H1 (cell line): Measurements from ENCODE around the gene ENPP6. TPM values are rescaled to one million over a fixed set of nuclear protein-coding genes. Genes with fewer than 3 reads are reported as not detected.

Experiments used
- CTCF ChIA-PET: fragments of 300-600 bp; sonication (Branson Sonifier 250); formaldehyde crosslinking; loops from one replicate; lab custom pipeline; 2021; ENCODE audit not compliant: partially characterized antibody; lab: Charles Lee
- POLR2A ChIA-PET: fragments of 300-600 bp; sonication (Branson Sonifier 250); formaldehyde crosslinking; loops from one replicate; lab custom pipeline; 2021; ENCODE audit warnings: inconsistent platforms; ENCODE audit not compliant: partially characterized antibody; lab: Charles Lee
- DNase-seq, 2 experiments: peaks; one replicate each; pipeline versions ENCODE4 v3.0.0 to v3.0.0-alpha.2; 2010 to 2022; ENCODE audit warnings: low spot score in 2 of 2, low read depth in 1 of 2, mixed read lengths in 1 of 2
- FAIRE-seq: peaks from 2 replicates; lab custom pipeline; 2011; peaks lifted over from hg19 to GRCh38; lab: Jason Lieb, UNC
- H2AFZ ChIP-seq: 2 replicates; pipeline ENCODE4 v1.8.1; 2012; ENCODE audit warnings: low read length, inconsistent platforms
- H2AK5ac ChIP-seq: 2 replicates; pipeline ENCODE4 v1.6.1; 2013; ENCODE audit warnings: low read depth, low read length
- H2BK120ac ChIP-seq: replicated peaks from 2 replicates; pipeline ENCODE3; 2013; ENCODE audit warnings: low read depth, low read length, inconsistent platforms
- H2BK12ac ChIP-seq: 2 replicates; pipeline ENCODE4 v1.6.1; 2013; ENCODE audit warnings: low read depth, low read length
- H2BK15ac ChIP-seq: 2 replicates; pipeline ENCODE4 v1.6.1; 2013; ENCODE audit warnings: low read length
- H2BK20ac ChIP-seq: 2 replicates; pipeline ENCODE4 v1.6.1; 2013; ENCODE audit warnings: low read length
- H2BK5ac ChIP-seq: 2 replicates; pipeline ENCODE4 v1.6.1; 2013; ENCODE audit warnings: low read depth, low read length
- H3K14ac ChIP-seq: 2 replicates; pipeline ENCODE4 v1.6.1; 2013; ENCODE audit warnings: inconsistent platforms; ENCODE audit not compliant: insufficient read length
- H3K18ac ChIP-seq: 2 replicates; pipeline ENCODE4 v1.6.1; 2013; ENCODE audit warnings: low read length; ENCODE audit errors: extremely low read depth
- H3K23ac ChIP-seq: 2 replicates; pipeline ENCODE4 v1.6.1; 2013; ENCODE audit warnings: inconsistent platforms; ENCODE audit not compliant: insufficient read length
- H3K23me2 ChIP-seq: 2 replicates; pipeline ENCODE4 v1.6.1; 2013; ENCODE audit warnings: low read depth, low read length
- H3K27ac ChIP-seq: 2 replicates; pipeline ENCODE4 v1.6.1; 2011; ENCODE audit warnings: low read depth, low read length, inconsistent platforms
- H3K27me3 ChIP-seq, 4 experiments: replicated peaks in 1 of 4; 1 replicate in 1 of 4; 2 replicates in 3 of 4; pipeline versions ENCODE4 v1.6.1 to v1.8.1; 2011 to 2013; ENCODE audit warnings: low read length in 3 of 4, mild to moderate bottlenecking in 3 of 4, inconsistent platforms in 2 of 4, mixed read lengths in 2 of 4, moderate library complexity in 1 of 4; ENCODE audit not compliant: control insufficient read depth in 3 of 4, insufficient read depth in 3 of 4; ENCODE audit errors: extremely low read depth in 1 of 4
- H3K36me3 ChIP-seq, 4 experiments: 2 replicates each; pipeline versions ENCODE4 v1.6.1 to v1.8.1; 2011 to 2013; ENCODE audit warnings: mild to moderate bottlenecking in 4 of 4, low read length in 3 of 4, moderate library complexity in 2 of 4, control low read depth in 1 of 4, inconsistent platforms in 1 of 4; ENCODE audit not compliant: insufficient read depth in 4 of 4, control insufficient read depth in 2 of 4
- H3K4ac ChIP-seq: replicated peaks from 2 replicates; pipeline ENCODE3; 2013; ENCODE audit warnings: low read length, low read depth, mixed read lengths, inconsistent platforms; ENCODE audit not compliant: insufficient read length
- H3K4me1 ChIP-seq, 4 experiments: replicated peaks in 1 of 4; 1 replicate in 1 of 4; 2 replicates in 3 of 4; pipeline versions ENCODE4 v1.6.1 to v1.8.1; 2011 to 2013; ENCODE audit warnings: low read length in 3 of 4, inconsistent platforms in 2 of 4, mixed read lengths in 1 of 4; ENCODE audit not compliant: insufficient read depth in 4 of 4, control insufficient read depth in 3 of 4
- H3K4me2 ChIP-seq, 2 experiments: 2 replicates each; pipeline versions ENCODE4 v1.6.1 to v1.8.1; 2011 to 2013; ENCODE audit warnings: low read depth in 2 of 2, low read length in 2 of 2, control low read depth in 1 of 2, inconsistent platforms in 1 of 2, mild to moderate bottlenecking in 1 of 2; ENCODE audit not compliant: insufficient read depth in 1 of 2
- H3K4me3 ChIP-seq, 4 experiments: fragments of 200-600, 300-600 bp in 1 of 4; sonication (generic), shearing (Covaris generic), sonication (Bioruptor Twin) in 1 of 4; 2 replicates each; pipeline versions ENCODE4 v1.5.1 to v1.8.1; 2011 to 2016; ENCODE audit warnings: low read length in 4 of 4, low read depth in 3 of 4, control low read depth in 2 of 4, inconsistent platforms in 2 of 4, mild to moderate bottlenecking in 2 of 4, mixed read lengths in 1 of 4, moderate library complexity in 1 of 4; ENCODE audit not compliant: insufficient read depth in 2 of 4; ENCODE audit errors: extremely low read depth in 1 of 4
- H3K56ac ChIP-seq: replicated peaks from 2 replicates; pipeline ENCODE3; 2013; ENCODE audit warnings: low read depth, mild to moderate bottlenecking, mixed read lengths, low read length, inconsistent platforms; ENCODE audit not compliant: insufficient read length
- H3K79me1 ChIP-seq: 2 replicates; pipeline ENCODE4 v1.6.1; 2013; ENCODE audit warnings: low read depth, low read length, control low read depth
- H3K79me2 ChIP-seq, 2 experiments: 2 replicates each; pipeline versions ENCODE4 v1.6.1 to v1.8.1; 2012 to 2013; ENCODE audit warnings: low read length in 2 of 2, mild to moderate bottlenecking in 2 of 2, inconsistent platforms in 1 of 2; ENCODE audit not compliant: insufficient read depth in 2 of 2, control insufficient read depth in 1 of 2
- H3K9ac ChIP-seq, 4 experiments: replicated peaks in 1 of 4; 1 replicate in 1 of 4; 2 replicates in 3 of 4; pipeline versions ENCODE4 v1.6.1 to v1.8.1; 2011 to 2013; ENCODE audit warnings: low read depth in 3 of 4, low read length in 3 of 4, control low read depth in 2 of 4, mild to moderate bottlenecking in 2 of 4, moderate library complexity in 2 of 4, inconsistent platforms in 1 of 4; ENCODE audit errors: extremely low read depth in 1 of 4
- H3K9me3 ChIP-seq, 2 experiments: 2 replicates each; pipeline versions ENCODE4 v1.6.1 to v1.8.1; 2012 to 2013; ENCODE audit warnings: mild to moderate bottlenecking in 2 of 2, moderate library complexity in 2 of 2, control low read depth in 1 of 2, inconsistent platforms in 1 of 2, low read depth in 1 of 2, low read length in 1 of 2, mixed read lengths in 1 of 2; ENCODE audit not compliant: insufficient read depth in 2 of 2
- H4K20me1 ChIP-seq, 2 experiments: replicated peaks in 1 of 2; 2 replicates each; pipeline versions ENCODE3 to v1.8.1; 2011 to 2013; ENCODE audit warnings: inconsistent platforms in 2 of 2, low read length in 2 of 2, mild to moderate bottlenecking in 1 of 2; ENCODE audit not compliant: insufficient read depth in 2 of 2, control insufficient read depth in 1 of 2
- H4K5ac ChIP-seq: 2 replicates; pipeline ENCODE4 v1.6.1; 2013; ENCODE audit warnings: low read length, low read depth, mixed read lengths, inconsistent platforms; ENCODE audit not compliant: insufficient read length
- H4K8ac ChIP-seq: 2 replicates; pipeline ENCODE4 v1.8.0; 2013; ENCODE audit warnings: mild to moderate bottlenecking, moderate library complexity, low read length, inconsistent platforms; ENCODE audit not compliant: insufficient read depth; ENCODE audit errors: extremely low read depth
- H4K91ac ChIP-seq: replicated peaks from 2 replicates; pipeline ENCODE3; 2013; ENCODE audit warnings: low read length, mixed read lengths, inconsistent platforms; ENCODE audit not compliant: insufficient read length
- BRCA1 ChIP-seq: IDR thresholded peaks from 2 replicates; pipeline ENCODE4 v1.6.1; 2012; ENCODE audit warnings: low read depth, low read length, improper control_type of control experiment
- CBX5 ChIP-seq: fragments of 300-800, 300-1000 bp; sonication (generic); IDR thresholded peaks from 2 replicates; pipeline ENCODE4 v1.7.1; 2016; ENCODE audit warnings: antibody characterized with exemption, low read length, low read depth
- CREB1 ChIP-seq: IDR thresholded peaks from 2 replicates; pipeline ENCODE4 v1.6.1; 2012; ENCODE audit warnings: inconsistent platforms
- EP300 ChIP-seq, 2 experiments: IDR thresholded peaks; 1 replicate in 1 of 2; 2 replicates in 1 of 2; pipeline ENCODE4 v1.6.1; 2011 to 2012; ENCODE audit warnings: low read depth in 2 of 2, low read length in 2 of 2, mild to moderate bottlenecking in 2 of 2, borderline replicate concordance in 1 of 2, inconsistent platforms in 1 of 2, moderate library complexity in 1 of 2
- JUND ChIP-seq: IDR thresholded peaks from 2 replicates; pipeline ENCODE4 v1.6.1; 2011; ENCODE audit warnings: mild to moderate bottlenecking, improper control_type of control experiment, low read length
- MAFK ChIP-seq: IDR thresholded peaks from 2 replicates; pipeline ENCODE4 v1.6.1; 2012; ENCODE audit warnings: low read depth, mild to moderate bottlenecking, improper control_type of control experiment, low read length
- MAX ChIP-seq: IDR thresholded peaks from 2 replicates; pipeline ENCODE4 v1.6.1; 2012; ENCODE audit warnings: inconsistent platforms
- NRF1 ChIP-seq: IDR thresholded peaks from 2 replicates; pipeline ENCODE4 v1.6.1; 2011; ENCODE audit warnings: mild to moderate bottlenecking, low read depth, low read length, improper control_type of control experiment
- SAP30 ChIP-seq: fragments of 300-600 bp; sonication (generic); IDR thresholded peaks from 2 replicates; pipeline ENCODE4 v1.7.1; 2012; ENCODE audit warnings: low read length, moderate library complexity, mild to moderate bottlenecking, inconsistent platforms; ENCODE audit not compliant: insufficient read depth, insufficient replicate concordance
- SIX5 ChIP-seq: IDR thresholded peaks from 2 replicates; pipeline ENCODE4 v1.6.1; 2011; ENCODE audit warnings: mild to moderate bottlenecking, low read depth, low read length
- SP1 ChIP-seq: IDR thresholded peaks from 2 replicates; pipeline ENCODE4 v1.6.1; 2011; ENCODE audit warnings: low read depth, low read length
- SP4 ChIP-seq: IDR thresholded peaks from 2 replicates; pipeline ENCODE4 v1.6.1; 2012; ENCODE audit warnings: low read length, inconsistent platforms
- USF2 ChIP-seq: IDR thresholded peaks from 2 replicates; pipeline ENCODE4 v1.6.1; 2011; ENCODE audit warnings: low read length, improper control_type of control experiment
- YY1 ChIP-seq: IDR thresholded peaks from 2 replicates; pipeline ENCODE4 v1.6.1; 2011; ENCODE audit warnings: low read depth, mild to moderate bottlenecking, low read length
- WGBS, 2 experiments: shearing (Covaris generic) in 1 of 2; methylation state at CpG; one replicate each; pipeline versions ENCODE4 v1.1.6 to v1.1.7; 2013 to 2015; ENCODE audit warnings: low lambda C conversion rate in 2 of 2, mixed read lengths in 2 of 2, inconsistent platforms in 1 of 2, low coverage in 1 of 2, missing lambda C conversion rate in 1 of 2; ENCODE audit not compliant: insufficient replicate concordance in 2 of 2, insufficient coverage in 1 of 2, insufficient read length in 1 of 2; ENCODE audit errors: extremely low coverage in 1 of 2, missing lambda C conversion rate in 1 of 2; 5-methylcytosine and 5-hydroxymethylcytosine counted together
- polyA plus RNA-seq, 7 experiments: library from polyadenylated mRNA; depleted of rRNA in 3 of 7; stranded (reverse) in 5 of 7; unstranded in 2 of 7; fragments of >200 nt in 5 of 7; fragments of 200-250 nt in 2 of 7; gene quantifications; 1 replicate in 5 of 7; 2 replicates in 1 of 7; 4 replicates in 1 of 7; pipeline versions ENCODE4 v1.2.1 to v1.2.3, GENCODE V29; 2011 to 2013; ENCODE audit warnings: missing spikeins in 2 of 7, mixed read lengths in 2 of 7
- total RNA-seq: library from RNA; stranded (reverse); fragmentation: NEBNext Ultra II Directional; extraction: Animal tissue kit (Norgen Biotek cat#: 25700); gene quantifications from 2 replicates; pipeline ENCODE4 v1.2.1, GENCODE V29; 2021

The ENPP6 gene
- total and polyA plus RNA-seq, 2 of the 8 experiments (the other 6 are each of a cell fraction or from before 2014, with no cell fraction given), result 0.11 to 0.20 TPM

GRCh38 chr4:184261246-184261645, 43.6 kb upstream of the ENPP6 start:
- Histone ChIP-seq H3K14ac (no peak overlapping the region), H3K18ac (no peak overlapping the region), H2BK15ac (no peak overlapping the region), H3K36me3 (no peaks in the 10 kb centered on the region), H3K56ac (no peak overlapping the region), H3K9me3 (no peaks in the 10 kb centered on the region), H3K4me3 (no peak overlapping the region), H4K20me1 (no peaks in the 10 kb centered on the region), H3K23ac (no peak overlapping the region), H4K5ac (no peak overlapping the region), H4K8ac (no peak overlapping the region), H2AFZ (no peak overlapping the region), H3K79me1 (no peaks in the 10 kb centered on the region), H3K4ac (no peak overlapping the region), H3K23me2 (no peaks in the 10 kb centered on the region), H2BK120ac (no peak overlapping the region), H2BK5ac (no peak overlapping the region), H3K9ac (no peak overlapping the region), H4K91ac (no peak overlapping the region), H3K79me2 (no peaks in the 10 kb centered on the region), H3K27ac (no peak overlapping the region), H2BK20ac (no peak overlapping the region), H2AK5ac (no peak overlapping the region), H3K4me1 (no peaks in the 10 kb centered on the region; a peak in 1 of 7 replicates), H3K27me3 (no peaks in the 10 kb centered on the region), H2BK12ac (no peak overlapping the region), H3K4me2 (no peak overlapping the region)
- ChIA-PET CTCF (interaction anchor here (0.7 to 1.8 kb wide), 6 partner anchors 8 to 831 kb away, joined by 3 to 6 read pairs (median 3); no protein-coding TSS in a partner anchor), POLR2A (interaction anchor here (0.7 kb wide), 1 partner anchor 989 kb away, joined by 3 read pairs; no protein-coding TSS in a partner anchor)
- FAIRE-seq, result no peak
- WGBS, 2 experiments, result 88% methylated on average over 5 of the region's 5 CpGs; no CpG with 5 or more reads in 1 of the 2 experiments
- DNase-seq, result no peak
- TF ChIP-seq MAX (no peak), SP4 (no peak), CREB1 (no peak), MAFK (no peak), NRF1 (no peak), EP300 (IDR thresholded peaks at IDR 0.05; ENCODE audit: borderline replicate concordance in 1 of 2, low read depth in 2 of 2, low read length in 2 of 2) (no peak), CBX5 (no peak), SIX5 (no peak), SP1 (no peak), BRCA1 (no peak), SAP30 (no peak), JUND (no peak), USF2 (no peak), YY1 (no peak)
